SK-N-SH treated with all-trans-retinoic acid at 6 μM for 48 hours (cell line): ENCODE measurements around the gene AKT2.

Source experiments
- ARNTL ChIP-seq: fragments of 450-650 bp; formaldehyde crosslinking; IDR thresholded peaks from 2 replicates; pipeline ENCODE4 v1.5.0; 2020; ENCODE audit warnings: low read depth, mild to moderate bottlenecking, moderate library complexity, borderline replicate concordance
- BACH2 ChIP-seq: fragments of 250-450 bp; sonication (Bioruptor Pico); IDR thresholded peaks from 2 replicates; pipeline ENCODE4 v1.9.0; 2021; ENCODE audit warnings: mild to moderate bottlenecking, borderline replicate concordance
- GLIS3 ChIP-seq: fragments of 250-450 bp; sonication (Bioruptor Pico); IDR thresholded peaks from 2 replicates; pipeline ENCODE4 v1.5.0; 2020; ENCODE audit warnings: mild to moderate bottlenecking, moderate library complexity
- PATZ1 ChIP-seq: fragments of 250-450 bp; sonication (Bioruptor Pico); IDR thresholded peaks from 2 replicates; pipeline ENCODE4 v1.8.0; 2020; ENCODE audit warnings: mild to moderate bottlenecking, moderate library complexity, borderline replicate concordance
- RARB ChIP-seq: fragments of 250-450 bp; sonication (Bioruptor Pico); IDR thresholded peaks from 2 replicates; pipeline ENCODE4 v1.8.0; 2021; ENCODE audit warnings: mild to moderate bottlenecking, moderate library complexity
- TCF4 ChIP-seq: fragments of 250-450 bp; sonication (Bioruptor Pico); IDR thresholded peaks from 2 replicates; pipeline ENCODE4 v1.8.0; 2021; ENCODE audit warnings: mild to moderate bottlenecking, moderate library complexity, borderline replicate concordance
- TOX ChIP-seq: fragments of 250-450 bp; sonication (Bioruptor Pico); IDR thresholded peaks from 2 replicates; pipeline ENCODE4 v1.8.0; 2021; ENCODE audit warnings: mild to moderate bottlenecking, moderate library complexity, borderline replicate concordance
- ZFP30 ChIP-seq: fragments of 450-650 bp; formaldehyde crosslinking; IDR thresholded peaks from 2 replicates; pipeline ENCODE4 v1.5.0; 2022; ENCODE audit warnings: mild to moderate bottlenecking, moderate library complexity
- ZNF565 ChIP-seq: fragments of 450-650 bp; formaldehyde crosslinking; conservative IDR thresholded peaks from 2 replicates; pipeline ENCODE4 v1.5.0; 2020; ENCODE audit warnings: low read depth, mild to moderate bottlenecking, moderate library complexity

DNA sequence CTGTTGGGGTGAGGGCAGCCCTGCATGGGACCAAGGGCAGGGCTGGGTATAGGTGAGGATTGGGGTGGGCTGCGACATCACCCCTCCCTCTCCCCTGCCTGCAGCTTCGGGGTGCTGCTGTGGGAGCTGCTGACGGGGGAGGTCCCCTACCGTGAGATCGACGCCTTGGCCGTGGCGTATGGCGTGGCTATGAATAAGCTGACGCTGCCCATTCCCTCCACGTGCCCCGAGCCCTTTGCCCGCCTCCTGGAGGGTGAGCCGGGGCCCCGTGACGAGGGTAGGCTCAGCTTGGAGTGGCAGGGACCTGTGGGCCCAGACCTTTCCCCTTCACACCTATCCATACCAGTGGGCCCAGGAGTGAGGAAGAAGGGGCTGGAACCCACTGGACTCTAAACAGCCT lies 80.8 kb downstream of the AKT2 start:
- TF ChIP-seq ZFP30 (no peak), PATZ1 (CRISPR knock-in tag) (no peak), TOX (CRISPR knock-in tag) (no peak), RARB (CRISPR knock-in tag) (no peak), BACH2 (CRISPR knock-in tag) (no peak), TCF4 (CRISPR knock-in tag) (no peak), ZNF565 (CRISPR knock-in tag) (no peak), GLIS3 (no peak), ARNTL (CRISPR knock-in tag) (no peak)
